GM12892 (cell line): ENCODE measurements around the gene BTBD7.

Source experiments
- POLR2A ChIP-seq: IDR thresholded peaks from 2 replicates; pipeline ENCODE4 v1.6.1; 2011; ENCODE audit warnings: low read depth, low read length, control low read depth
- POLR2AphosphoS5 ChIP-seq: IDR thresholded peaks from 2 replicates; pipeline ENCODE4 v1.6.1; 2011; ENCODE audit warnings: low read depth, low read length, control low read depth

GRCh38 chr14:93379831-93380230 is 47.0 kb upstream of the BTBD7 start:
- TF ChIP-seq POLR2AphosphoS5 = no peak
- TF ChIP-seq POLR2A = no peak
